Hippocampal formation (tissue), 2 donors: ENCODE data around the gene SFTPB.
"Not testable (repeated sequence)": the region's sequence is repeated elsewhere in the genome, so short reads cannot be mapped to it uniquely, and the experiment has no call there.

ENCODE experiments used
- DNase-seq, 2 donors: peaks; one replicate each; lab custom pipeline; 2025; lab: John Stamatoyannopoulos, UW

The SFTPB gene

DNA sequence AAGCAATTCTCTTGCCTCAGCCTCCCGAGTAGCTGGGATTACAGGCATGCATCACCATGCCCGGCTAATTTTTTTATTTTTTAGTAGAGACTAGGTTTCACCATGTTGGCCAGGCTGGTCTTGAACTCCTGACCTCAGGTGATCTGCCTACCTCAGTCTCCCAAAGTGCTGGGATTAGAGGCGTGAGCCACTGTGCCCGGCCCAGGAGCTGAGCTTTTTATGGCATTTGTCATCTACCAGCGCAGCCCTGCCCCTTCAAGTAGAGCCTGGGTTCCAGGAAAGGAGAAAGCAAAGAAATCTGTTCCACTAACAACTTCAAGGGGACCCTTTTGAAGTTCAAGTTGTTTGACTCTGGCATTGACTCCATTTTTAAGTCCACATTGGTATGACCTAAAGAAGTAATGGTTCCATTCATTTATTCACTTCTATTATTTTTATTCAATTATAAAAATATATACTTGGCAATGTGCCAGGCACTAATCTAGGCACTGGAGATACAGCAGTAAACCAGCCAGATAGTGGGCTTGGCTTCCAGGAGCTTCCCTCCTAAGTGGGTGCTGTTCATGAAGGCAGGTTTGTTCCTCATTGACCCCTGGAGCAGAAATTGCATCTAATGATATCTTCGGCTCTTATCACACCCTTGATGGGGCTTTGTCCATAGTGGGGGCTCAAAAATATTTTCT, 8.0 kb upstream of the SFTPB start:
- no peak for DNase-seq

DNA sequence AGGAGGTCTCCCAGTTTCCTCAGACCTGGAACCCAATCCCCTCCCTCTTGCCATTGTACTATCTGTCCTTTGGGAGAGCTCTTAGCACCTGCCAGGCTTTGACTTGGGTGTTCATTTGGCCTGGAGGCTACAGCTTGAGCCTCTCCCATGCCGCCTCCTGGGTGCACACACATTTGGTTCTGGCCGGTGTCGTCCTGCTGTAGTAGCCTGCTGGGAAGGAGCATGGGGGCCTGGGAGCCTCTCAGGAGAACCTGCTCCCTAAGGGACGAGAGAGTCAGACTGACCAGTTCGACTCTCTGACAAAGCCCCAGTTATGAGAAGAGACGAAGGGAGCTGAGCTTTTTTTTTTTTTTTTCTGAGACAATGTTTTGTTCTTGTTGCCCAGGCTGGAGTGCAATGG, 7.4 kb upstream of the SFTPB start:
- DNase-seq, result no peak

DNA sequence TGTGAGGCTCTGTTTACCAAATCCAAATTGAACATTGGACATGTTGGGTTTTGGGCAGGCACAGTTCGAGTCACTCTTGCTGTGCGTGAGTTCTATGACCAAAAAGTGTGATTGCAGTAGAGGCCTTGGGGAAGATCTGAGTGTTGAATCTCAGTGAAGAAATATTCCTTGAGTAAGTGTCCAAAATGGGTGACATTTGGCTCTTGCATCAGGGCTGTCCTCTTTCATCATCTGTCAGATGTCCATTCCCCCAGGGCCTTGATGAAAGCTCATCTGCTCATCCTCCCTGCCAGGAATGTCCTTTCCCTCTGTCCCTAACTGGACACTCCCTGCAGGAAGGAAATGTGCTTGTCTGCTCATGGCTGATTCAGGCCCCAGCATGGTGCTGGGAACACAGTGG, 6.4 kb upstream of the SFTPB start:
- DNase-seq, result no peak

DNA sequence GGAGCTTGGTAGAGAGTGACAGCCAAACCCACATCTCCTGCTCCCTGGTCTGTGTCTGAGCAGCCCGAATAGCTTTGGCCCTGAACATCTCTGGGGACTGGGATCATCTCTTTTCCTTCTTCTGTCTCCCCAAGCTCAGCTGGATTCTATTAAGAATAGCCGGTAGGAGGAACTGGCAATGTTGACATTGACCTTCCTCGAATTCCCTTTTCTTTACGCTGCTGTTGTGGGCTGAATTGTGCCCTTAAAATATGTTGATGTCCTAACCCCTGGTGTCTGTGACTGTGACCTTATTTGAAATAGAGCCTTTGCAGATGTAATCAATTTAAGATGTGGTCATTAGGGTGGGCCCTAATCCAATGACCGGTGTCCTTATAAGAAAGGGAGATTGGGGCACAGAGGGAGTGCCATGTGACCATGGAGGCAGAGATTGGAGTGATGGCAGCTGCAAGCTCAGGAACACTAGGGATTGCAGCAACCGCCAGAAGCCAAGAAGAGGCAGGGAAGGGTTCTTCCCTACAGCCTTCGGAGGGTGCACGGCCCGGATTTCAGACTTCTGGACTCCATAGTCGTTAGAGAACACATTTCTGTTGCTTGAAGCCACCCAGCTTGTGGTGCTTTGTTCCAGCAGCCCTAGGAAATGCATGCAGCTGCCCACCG, 5.8 kb upstream of the SFTPB start:
- no peak for DNase-seq

DNA sequence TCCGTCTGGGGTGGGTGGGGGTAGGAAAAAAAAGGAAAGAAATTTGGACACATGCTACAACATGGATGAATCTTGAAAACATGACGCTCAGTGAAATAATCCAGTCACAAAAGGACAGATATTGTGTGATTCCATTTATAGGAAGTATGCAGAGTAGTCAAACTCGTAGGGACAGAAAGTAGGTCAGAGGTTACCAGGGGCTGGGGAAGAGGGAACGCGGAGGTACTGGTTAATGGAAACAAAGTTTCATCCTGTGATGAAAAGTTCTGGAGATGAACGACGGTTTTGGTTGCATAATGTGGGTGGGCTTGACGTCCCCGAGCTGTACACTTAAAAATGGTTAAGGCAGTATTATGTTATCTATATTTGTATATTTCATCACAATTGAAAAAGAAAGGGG, 4.5 kb upstream of the SFTPB start:
- no peak for DNase-seq

DNA sequence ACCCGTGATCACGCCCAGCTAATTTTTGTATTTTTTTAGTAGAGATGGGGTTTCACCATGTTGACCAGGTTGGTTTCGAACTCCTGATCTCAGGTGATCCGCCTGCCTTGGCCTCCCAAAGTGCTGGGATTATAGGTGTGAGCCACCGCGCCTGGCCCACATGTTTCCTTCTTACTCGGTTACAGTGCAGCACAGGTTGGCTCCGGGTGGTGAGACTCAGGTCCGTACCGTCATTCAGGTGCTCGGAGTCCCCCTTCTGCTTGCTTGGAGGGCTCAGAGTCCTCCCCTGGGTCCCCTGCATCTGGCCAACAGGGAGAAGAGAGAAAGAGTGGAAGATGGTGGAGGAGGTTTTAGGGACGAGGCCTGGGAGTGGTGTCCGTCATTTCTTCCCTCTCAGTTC, 2.4 kb upstream of the SFTPB start:
- not testable (repeated sequence) for DNase-seq

DNA sequence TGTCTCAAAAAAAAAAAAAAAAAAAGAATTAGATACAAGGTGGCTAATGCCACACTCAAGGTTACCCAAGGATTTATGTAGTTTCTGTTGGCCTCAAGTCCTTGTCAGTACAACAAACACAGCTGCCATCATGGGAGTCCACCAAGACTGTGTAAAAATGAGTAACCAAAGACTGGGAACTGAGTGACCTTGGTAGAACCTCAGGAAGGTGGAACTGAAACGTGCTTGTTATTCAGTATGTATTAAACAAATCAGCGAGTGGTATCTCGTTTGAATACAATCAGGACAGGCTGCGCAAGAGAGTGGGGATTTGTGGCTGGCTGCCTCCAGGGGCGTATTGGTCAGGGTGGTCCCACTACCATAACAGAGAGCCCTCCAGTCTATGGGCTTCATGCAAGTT, 1.6 kb upstream of the SFTPB start:
- DNase-seq, result no peak

DNA sequence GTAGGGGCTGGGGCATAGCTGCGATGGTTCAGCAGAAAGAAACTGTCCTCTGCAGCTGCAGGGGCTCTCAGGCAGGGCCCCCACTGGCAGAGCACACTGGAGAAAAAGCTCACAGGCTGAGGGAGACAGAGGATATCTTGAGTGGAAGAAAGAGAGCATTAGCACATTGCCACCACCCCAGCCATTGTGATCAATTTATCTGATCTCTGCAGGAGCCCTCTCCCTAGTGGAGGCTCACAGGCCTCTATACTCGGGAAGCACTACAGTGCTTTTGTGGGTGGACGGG, 801 bp upstream of the SFTPB start:
- no peak for DNase-seq

DNA sequence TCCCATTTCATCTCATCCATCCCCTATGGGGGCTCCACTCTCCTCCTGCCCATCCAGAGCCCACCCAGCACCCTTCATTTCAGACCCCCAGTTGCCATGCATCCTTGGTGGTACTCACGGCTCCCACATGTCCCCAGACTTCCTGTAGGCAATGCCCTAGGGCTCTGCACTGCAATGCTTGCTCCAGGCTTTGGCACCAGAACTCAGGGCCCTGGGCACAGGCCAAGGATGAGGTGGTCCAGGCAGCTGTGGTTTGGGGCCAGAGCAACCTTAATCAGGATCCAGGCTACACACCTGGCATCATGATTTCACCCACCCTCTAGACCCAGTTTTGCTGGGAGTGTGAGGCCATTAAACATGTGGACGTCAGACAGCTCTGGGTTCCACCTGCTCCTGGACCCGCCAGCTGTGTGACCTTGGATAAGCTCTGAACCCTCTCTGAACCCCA, 414 bp downstream of the SFTPB start:
- DNase-seq, result no peak

DNA sequence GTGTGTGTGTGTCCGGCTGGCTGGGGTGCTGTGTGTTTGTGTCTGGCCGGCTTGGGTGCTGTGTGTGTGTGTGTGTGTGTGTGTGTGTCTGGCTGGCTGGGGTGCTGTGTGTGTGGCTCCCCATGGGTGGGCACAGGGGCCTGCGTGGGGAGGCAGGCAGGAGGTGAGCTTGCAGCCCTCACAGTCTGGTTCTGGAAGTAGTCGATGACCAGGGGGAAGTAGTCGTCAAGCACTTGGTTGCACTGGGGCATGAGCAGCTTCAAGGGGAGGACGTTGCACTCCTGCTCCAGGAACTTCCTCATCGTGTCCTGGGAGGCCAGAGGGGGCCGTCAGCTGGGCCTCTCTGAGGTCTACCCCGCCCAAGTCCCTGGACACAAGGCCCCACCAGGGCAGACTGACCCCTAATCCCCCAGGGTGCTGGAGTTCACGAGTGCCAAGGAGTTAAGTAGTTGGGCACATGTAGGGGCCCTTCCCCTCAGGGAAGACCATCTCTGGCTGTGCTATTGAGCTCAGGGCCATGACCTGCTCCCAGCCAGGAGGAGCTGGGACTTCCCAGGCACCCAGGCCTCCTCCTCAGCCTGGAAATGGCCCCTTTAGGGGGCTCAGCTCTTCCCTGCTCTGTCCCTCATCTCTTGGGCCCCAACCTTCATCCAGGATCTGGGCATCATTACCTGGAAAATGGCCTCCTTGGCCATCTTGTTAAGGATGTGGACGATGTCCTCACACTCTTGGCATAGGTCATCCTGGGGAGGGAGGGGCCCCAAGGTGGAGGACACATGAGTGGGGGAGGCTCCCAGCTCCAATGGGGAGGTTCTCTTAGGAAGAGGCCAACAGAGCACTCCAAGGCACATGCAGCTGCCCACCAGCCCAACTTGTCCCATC, 1.3 kb downstream of the SFTPB start:
- DNase-seq, result no peak

DNA sequence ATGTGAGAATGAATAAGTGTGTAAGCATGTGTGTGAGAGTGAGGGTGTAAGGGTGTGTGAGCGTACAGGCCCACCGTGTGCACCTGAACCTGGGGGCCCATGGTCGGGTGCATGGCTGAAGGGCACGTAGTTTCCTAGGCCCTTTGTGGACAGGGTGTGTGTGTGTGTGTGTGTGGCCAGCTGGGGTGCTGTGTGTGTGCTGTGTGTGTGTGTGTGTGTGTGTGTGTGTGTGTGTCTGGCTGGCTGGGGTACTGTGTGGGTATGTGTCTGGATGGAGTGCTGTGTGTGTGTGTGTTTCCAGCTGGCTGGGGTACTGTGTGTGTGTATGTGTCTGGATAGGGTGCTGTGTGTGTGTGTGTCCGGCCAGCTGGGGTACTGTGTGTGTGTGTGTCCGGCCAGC, 2.0 kb downstream of the SFTPB start:
- no peak for DNase-seq

DNA sequence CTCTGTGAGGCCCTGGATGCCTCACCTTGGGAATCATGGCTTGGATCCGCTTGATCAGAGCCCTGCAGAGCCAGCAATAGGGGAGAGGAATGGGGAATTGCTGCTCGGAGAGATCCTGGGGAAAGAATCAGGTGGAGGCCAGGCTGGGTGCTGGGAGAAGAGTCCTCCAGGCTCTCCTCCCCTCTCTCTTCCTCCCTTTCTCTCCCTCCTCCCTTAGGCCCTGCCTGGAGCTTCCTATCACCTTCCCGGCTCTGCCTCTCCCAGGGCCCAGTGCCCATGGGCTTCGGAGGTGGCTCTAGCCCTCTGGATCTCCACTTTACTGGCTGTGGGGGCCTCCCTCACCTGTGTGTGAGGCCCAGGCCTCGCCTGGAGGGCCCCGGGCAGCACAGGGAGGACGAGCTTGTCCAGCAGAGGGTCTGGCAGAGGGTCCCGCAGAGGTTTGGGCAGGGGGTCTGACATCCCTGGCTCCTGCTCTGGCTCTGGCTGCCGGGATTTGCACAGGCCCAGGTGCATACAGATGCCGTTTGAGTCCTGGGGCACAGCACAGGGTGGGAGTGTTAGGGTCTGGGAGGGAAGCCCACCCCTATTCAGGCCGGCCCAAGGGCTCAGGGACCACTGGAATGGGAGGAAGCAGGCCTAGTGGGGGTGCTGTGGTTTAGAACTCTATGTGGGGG, 2.6 kb downstream of the SFTPB start:
- DNase-seq, result no peak

DNA sequence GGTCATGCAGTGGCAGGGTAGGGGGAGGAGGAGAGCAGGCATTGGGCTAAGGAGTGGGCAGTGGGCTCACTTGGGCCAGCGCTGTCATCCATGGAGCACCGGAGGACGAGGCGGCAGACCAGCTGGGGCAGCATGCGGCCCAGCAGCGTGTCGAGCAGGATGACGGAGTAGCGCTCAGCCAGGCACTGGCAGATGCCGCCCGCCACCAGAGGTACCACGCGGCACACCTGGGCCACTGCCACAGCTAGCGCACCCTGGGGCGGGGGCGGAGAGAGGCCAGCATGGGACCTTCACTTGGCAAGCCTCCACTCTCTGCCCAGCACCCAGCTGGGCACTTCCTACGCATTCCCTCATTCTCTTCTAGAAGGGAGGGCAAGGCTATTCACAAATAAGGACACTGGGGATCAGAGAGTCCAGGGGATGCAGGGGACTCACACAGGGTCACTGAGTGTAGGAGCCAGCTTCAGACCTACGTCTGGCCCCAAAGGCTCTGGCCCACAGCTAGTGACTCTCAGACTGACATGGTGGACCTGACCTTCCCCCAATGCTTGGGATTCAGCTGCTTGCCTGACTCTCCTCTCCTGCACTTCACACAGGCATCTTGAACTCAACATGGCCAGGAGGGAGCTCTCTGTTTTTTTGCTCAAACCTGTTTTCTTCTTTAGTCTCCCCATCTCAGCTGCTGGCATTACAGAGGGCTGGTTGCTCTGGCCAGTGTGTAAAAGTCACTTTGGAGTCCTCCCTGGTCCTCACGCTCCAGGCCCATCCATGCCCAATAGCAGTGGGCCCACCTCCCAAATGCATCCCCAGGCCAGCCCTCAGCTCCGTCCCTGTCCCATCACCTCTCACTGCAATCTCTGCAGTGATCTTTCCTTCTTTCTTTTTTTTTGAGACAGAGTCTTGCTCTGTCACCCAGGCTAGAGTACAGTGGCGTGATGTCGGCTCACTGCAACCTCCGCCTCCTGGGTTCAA, 4.1 kb downstream of the SFTPB start:
- no peak for DNase-seq

DNA sequence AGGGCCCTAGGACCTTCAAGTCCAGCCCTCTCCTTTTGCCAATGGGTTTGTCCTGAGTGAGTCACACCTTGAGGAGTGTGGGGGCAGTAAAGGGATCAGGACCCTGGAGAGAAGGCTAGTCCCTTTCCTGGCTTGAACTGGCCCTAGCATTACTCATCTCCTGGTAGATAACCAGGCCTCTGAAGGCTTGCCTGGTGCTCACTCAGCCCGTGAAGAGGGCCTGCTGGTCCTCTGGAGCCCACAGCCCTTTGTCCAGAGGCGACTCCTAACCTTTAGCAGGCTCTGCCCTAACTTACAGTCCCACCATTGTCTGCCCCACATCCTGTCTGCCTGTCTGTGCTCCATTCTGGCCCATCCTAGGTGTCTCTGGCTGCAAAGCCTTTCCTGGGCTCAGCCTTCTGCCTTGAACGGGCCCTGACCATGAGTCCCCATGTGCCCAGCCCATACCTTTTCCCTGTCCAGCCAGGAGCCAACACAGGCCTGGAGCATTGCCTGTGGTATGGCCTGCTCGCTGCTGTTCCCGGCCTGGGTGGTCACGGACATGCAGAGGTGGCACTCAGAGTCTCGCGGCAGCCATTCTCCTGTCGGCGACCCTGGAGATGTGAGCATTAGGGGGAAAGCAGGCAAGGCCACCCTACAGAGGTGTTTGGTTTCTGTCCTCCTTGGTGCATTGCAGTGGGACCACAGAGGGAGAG, 5.0 kb downstream of the SFTPB start:
- no peak for DNase-seq

DNA sequence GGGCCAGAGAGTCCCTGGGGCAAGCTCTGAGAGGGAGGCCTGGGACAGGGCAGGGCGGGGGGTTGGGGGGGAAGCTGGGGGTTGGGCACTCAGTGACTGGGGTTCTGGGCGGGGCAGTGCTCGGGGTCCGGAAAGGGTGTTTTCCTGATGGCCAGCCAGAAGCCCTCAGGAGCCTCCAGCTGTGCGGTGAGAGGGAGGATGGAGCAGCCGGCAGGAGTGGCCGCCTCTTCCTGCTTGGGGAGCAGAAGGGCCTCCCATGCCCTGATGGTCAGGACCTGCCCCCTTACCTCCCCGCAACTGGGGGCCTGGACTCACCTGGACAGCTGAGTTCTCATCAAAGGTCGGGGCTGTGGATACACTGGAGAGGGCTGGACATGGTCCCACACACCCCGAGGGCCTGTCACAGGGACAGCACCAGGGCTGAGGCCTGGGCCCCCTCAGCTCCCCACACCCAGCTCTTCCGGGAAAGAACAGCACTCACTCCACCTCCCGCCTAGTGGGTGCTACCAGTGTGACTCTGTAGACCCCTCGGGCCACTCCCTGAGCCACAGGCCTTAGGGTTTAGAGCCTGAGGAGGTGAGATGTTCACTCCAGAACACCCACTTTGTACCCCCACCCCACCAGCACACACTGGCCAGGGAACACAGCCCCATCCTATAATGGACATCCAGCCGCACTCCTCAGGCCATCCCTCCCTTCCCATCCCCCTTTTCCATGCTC, 6.7 kb downstream of the SFTPB start:
- DNase-seq, result no peak

DNA sequence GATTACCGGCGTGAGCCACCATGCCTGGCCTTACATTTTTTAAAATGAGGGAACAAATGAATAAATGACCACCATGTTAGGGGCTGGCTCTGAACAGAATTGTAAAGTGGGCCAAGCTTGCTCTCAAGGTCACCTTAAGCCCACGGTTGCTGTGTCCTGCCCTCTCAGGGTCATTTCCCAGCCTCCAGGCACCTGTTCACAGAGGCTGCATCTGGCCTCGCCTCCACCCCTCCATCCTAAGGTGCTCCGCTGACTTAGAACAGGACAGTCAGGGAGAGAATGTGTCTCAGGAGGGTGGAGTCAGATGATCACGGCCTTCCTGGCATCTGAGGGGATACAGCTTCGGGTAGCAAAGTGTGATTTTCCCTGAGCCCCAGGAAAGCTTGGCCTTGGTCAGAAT, 7.3 kb downstream of the SFTPB start:
- DNase-seq, result no peak

DNA sequence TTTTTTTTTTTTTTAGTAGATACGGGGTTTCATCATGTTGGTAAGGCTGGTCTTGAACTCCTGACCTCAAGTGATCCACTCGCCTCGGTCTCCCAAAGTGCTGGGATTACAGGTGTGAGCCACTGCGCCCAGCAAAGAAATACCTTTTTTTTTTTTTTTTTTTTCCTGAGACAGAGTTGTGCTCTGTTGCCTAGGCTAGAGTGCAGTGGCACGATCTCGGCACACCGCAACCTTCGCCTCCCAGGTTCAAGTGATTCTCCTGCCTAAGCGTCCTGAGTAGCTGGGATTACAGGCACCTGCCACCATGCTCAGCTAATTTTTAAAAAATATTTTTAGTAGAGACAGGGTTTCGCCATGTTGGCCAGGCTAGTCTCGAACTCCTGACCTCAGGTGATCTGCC, 7.7 kb downstream of the SFTPB start:
- not testable (repeated sequence) for DNase-seq

DNA sequence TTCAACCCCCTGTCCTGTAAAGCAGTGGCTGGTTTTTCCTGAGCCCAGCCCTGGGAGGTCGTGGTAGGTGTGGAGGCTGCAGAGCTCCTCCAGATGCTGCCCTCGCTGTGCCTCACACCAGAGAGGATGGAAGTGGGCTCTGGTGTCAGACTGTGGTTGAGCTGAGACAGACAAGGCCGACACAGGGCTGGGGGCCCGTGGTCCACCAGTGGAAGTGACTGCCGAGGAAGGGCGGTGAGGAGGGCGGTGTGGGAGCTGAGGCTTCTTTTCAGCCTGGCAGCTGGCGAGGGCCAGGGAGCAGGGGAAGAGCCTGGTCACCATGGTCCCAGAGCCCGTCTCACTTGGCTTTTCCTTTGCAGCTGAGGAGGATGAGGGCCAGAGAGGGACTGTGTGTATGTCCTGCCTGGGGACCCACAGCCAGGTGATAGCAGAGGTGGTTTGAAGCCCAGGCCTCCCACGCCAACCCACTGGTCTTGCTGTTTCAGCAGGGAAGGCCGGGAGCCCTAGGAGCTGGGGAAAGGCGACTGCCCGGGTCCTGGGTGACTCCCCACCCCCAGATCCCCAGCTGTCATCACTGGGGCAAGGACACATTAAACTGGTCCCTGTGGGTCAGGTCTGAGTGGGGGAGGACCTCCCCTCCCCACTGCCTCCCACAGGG, 8.5 kb downstream of the SFTPB start:
- no peak for DNase-seq

DNA sequence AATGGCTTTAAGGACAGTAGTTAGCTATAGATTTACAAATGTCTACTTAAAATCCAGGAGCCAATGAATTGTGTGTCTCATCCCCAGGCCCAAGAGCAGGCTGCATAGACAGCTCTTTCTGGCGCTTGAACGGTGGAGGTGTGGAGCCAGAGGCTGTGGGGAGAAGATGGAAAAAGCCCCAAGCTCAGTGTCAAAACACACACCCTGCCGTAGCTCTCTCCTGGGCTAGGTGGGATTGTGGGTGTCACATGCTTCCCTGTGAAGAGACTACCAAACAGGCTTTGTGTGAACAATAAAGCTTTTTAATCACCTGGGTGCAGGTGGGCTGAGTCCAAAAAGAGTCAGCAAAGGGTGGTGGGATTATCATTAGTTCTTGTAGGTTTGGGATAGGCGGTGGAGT, 10.6 kb downstream of the SFTPB start:
- DNase-seq, result not testable (repeated sequence)

DNA sequence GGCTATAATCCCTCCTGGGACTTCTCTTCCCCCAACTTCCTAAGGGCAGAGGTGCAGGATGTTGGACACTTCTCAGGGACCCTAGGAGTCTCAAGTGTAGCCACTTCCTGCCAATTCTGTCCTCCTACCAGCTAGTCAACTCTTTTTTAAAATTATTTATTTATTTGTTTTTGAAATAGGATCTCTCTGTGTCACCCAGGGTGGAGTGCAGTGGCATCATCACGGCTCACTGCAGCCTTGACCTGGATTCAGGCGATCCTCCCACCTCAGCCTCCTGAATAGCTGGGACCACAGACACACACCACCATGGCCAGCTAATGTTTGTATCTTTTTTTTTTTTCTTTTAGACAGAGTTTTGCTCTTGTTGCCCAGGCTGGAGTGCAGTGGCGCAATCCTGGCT, 11.5 kb downstream of the SFTPB start:
- no peak for DNase-seq
